ENCODE data around the gene ASIC4. TPM values are rescaled to one million over a fixed set of nuclear protein-coding genes. Genes with fewer than 3 reads are reported as not detected.

ASIC4 gene
- total RNA-seq, 1 experiment from 2014 or later, result 0.45 TPM

- no peak for DNase-seq (ENCODE audit: low spot score)
- intact Hi-C loops (cut with micrococcal nuclease; ENCODE audit: unreplicated experiment), result no loop called here
- H3K36me3 ChIP-seq (ENCODE audit: insufficient read depth, low read length, poor library complexity, severe bottlenecking), result no peaks in the 10 kb centered on the region
- ChIA-PET POLR2A (ENCODE audit: low non-redundant PET) (no interaction called here), CTCF (interaction anchor here (0.7 to 1.3 kb wide), 2 partner anchors 18 to 56 kb away, joined by 7 read pairs; no protein-coding TSS in a partner anchor)
- H3K4me3 ChIP-seq (ENCODE audit: low read depth, low read length, poor library complexity, severe bottlenecking), result no peak overlapping the region
- TF ChIP-seq, protein P1, sequence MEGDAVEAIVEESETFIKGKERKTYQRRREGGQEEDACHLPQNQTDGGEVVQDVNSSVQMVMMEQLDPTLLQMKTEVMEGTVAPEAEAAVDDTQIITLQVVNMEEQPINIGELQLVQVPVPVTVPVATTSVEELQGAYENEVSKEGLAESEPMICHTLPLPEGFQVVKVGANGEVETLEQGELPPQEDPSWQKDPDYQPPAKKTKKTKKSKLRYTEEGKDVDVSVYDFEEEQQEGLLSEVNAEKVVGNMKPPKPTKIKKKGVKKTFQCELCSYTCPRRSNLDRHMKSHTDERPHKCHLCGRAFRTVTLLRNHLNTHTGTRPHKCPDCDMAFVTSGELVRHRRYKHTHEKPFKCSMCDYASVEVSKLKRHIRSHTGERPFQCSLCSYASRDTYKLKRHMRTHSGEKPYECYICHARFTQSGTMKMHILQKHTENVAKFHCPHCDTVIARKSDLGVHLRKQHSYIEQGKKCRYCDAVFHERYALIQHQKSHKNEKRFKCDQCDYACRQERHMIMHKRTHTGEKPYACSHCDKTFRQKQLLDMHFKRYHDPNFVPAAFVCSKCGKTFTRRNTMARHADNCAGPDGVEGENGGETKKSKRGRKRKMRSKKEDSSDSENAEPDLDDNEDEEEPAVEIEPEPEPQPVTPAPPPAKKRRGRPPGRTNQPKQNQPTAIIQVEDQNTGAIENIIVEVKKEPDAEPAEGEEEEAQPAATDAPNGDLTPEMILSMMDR (conservative IDR thresholded peaks at IDR 0.05; ENCODE audit: low read depth, low read length), result no peak
- TF ChIP-seq EZH2 (IDR thresholded peaks at IDR 0.05; ENCODE audit: borderline replicate concordance, low read depth, low read length, poor library complexity, severe bottlenecking), result no peak
- no peaks in the 10 kb centered on the region for H3K27me3 ChIP-seq (replicated peaks; ENCODE audit: insufficient read depth, low read depth, low read length, poor library complexity)
- BruUV-seq (replicated peaks), result no TSS peak
- H3K4me1 ChIP-seq (ENCODE audit: insufficient read depth, low read length, poor library complexity, severe bottlenecking), result peaks cover under 1% of the 10 kb centered on the region
- H3K9me3 ChIP-seq (ENCODE audit: low read depth, low read length, poor library complexity, severe bottlenecking), result no peaks in the 10 kb centered on the region
- H3K27ac ChIP-seq (ENCODE audit: low read depth, low read length, poor library complexity, severe bottlenecking), result no peak overlapping the region
These were observed 40.8 kb upstream of the ASIC4 start for GRCh38 chr2:219473511-219473910.

DNA sequence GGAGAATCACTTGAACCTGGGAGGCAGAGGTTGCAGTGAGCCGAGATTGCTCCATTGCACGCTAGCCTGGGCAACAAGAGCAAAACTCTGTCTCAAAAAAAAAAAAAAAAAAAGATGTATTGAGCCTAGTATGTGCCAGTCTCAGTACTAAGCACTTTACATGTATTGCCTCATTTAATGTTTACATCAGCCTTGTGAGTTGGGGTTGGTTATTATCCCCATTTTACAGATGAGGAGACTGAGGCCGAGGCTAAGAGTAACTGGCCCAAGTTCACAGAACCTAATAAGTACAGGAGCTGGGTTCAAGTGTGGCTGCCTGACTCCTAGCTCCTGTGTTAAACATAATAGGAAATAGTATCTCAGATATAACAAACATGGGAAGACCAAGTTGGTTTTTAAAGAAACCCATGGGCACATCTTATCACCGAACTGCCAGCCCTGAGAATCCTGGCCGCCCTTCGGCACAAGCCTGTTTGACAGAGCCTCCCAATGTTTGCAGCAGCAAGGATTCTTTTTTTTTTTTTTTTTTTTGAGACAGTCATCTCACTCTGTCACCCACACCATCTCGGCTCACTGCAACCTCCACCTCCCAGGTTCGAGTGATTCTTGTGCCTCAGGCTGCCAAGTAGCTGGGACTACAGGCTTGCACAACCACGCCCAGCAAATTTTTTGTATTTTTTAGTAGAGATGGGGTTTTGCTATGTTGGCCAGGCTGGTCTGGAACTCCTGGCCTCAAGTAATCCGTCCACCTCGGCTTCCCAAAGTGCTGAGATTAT lies 39.8 kb upstream of the ASIC4 start:
- DNase-seq (ENCODE audit: low spot score), result no peak
- peaks cover 4% of the 10 kb centered on the region for H3K4me1 ChIP-seq (ENCODE audit: insufficient read depth, low read length, poor library complexity, severe bottlenecking)
- no peaks in the 10 kb centered on the region for H3K27me3 ChIP-seq (replicated peaks; ENCODE audit: insufficient read depth, low read depth, low read length, poor library complexity)
- H3K36me3 ChIP-seq (ENCODE audit: insufficient read depth, low read length, poor library complexity, severe bottlenecking), result no peaks in the 10 kb centered on the region
- BruUV-seq (replicated peaks), result no TSS peak
- TF ChIP-seq, protein P1 (conservative IDR thresholded peaks at IDR 0.05; ENCODE audit: low read depth, low read length), result no peak
- no peak for TF ChIP-seq EZH2 (IDR thresholded peaks at IDR 0.05; ENCODE audit: borderline replicate concordance, low read depth, low read length, poor library complexity, severe bottlenecking)
- intact Hi-C loops (cut with micrococcal nuclease; ENCODE audit: unreplicated experiment), result loop anchor here (5.0 kb wide), 1 partner anchor 48 kb away; no protein-coding TSS in a partner anchor
- ChIA-PET CTCF (interaction anchor here (0.7 to 1.3 kb wide), 3 partner anchors 17 to 288 kb away, joined by 6 to 7 read pairs (median 7); no protein-coding TSS in a partner anchor), POLR2A (ENCODE audit: low non-redundant PET) (no interaction called here)
- no peaks in the 10 kb centered on the region for H3K9me3 ChIP-seq (ENCODE audit: low read depth, low read length, poor library complexity, severe bottlenecking)
- no peak overlapping the region for H3K27ac ChIP-seq (ENCODE audit: low read depth, low read length, poor library complexity, severe bottlenecking)
- H3K4me3 ChIP-seq (ENCODE audit: low read depth, low read length, poor library complexity, severe bottlenecking), result no peak overlapping the region

DNA sequence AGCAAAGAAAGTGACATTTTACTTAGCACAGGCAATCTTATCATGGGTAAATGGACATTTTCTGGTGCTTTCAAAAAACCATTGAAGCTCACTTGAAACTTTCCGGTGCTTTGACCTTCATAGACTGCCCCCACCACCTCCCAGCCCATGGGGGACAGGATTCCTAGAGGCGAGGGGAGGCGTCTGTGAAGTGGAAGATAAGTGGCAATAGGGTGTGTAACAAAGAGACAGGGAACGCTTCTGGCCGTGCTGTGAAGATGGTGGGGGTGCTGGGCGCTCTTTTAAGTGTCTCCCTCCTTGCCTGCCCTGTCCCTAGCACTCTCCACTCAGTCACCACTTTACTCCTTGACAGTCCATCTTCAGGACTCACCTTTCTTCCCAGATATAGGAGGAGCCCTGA lies 39.0 kb upstream of the ASIC4 start:
- Histone ChIP-seq H3K4me3 (ENCODE audit: low read depth, low read length, poor library complexity, severe bottlenecking) (no peak overlapping the region), H3K4me1 (ENCODE audit: insufficient read depth, low read length, poor library complexity, severe bottlenecking) (peaks cover 4% of the 10 kb centered on the region), H3K27ac (ENCODE audit: low read depth, low read length, poor library complexity, severe bottlenecking) (no peak overlapping the region), H3K36me3 (ENCODE audit: insufficient read depth, low read length, poor library complexity, severe bottlenecking) (no peaks in the 10 kb centered on the region), H3K27me3 (replicated peaks; ENCODE audit: insufficient read depth, low read depth, low read length, poor library complexity) (no peaks in the 10 kb centered on the region), H3K9me3 (ENCODE audit: low read depth, low read length, poor library complexity, severe bottlenecking) (no peaks in the 10 kb centered on the region)
- no TSS peak for BruUV-seq (replicated peaks)
- CTCF ChIA-PET, result no interaction called here
- POLR2A ChIA-PET (ENCODE audit: low non-redundant PET), result no interaction called here
- DNase-seq (ENCODE audit: low spot score), result no peak
- TF ChIP-seq, protein P1 (conservative IDR thresholded peaks at IDR 0.05; ENCODE audit: low read depth, low read length), result no peak
- TF ChIP-seq EZH2 (IDR thresholded peaks at IDR 0.05; ENCODE audit: borderline replicate concordance, low read depth, low read length, poor library complexity, severe bottlenecking), result no peak
- intact Hi-C loops (cut with micrococcal nuclease; ENCODE audit: unreplicated experiment), result loop anchor here (5.0 kb wide), 1 partner anchor 47 kb away; no protein-coding TSS in a partner anchor

Data from A673 (cell line).